Measurements from ENCODE around the gene MECP2.

MECP2 gene

GRCh38 chrX:154059231-154059630, 38.3 kb downstream of the MECP2 start:
- no peak for DNase-seq

GRCh38 chrX:154058214-154058997, 39.1 kb downstream of the MECP2 start:
- no peak for DNase-seq

- DNase-seq: no peak
Measured at GRCh38 chrX:154057791-154058190, 39.7 kb downstream of the MECP2 start.

GRCh38 chrX:154056770-154057241, 40.7 kb downstream of the MECP2 start:
- DNase-seq: peak; percentile 19 to 22

- peak; percentile 65 to 72 for DNase-seq
Measured at GRCh38 chrX:154051201-154051810, 46.2 kb downstream of the MECP2 start.

GRCh38 chrX:154050113-154050495, 47.4 kb downstream of the MECP2 start:
- no peak for DNase-seq

- no peak for DNase-seq
Measured at GRCh38 chrX:154049209-154050112, 48.1 kb downstream of the MECP2 start.

GRCh38 chrX:154048398-154048797, 49.1 kb downstream of the MECP2 start:
- no peak for DNase-seq

- DNase-seq: no peak
Measured at GRCh38 chrX:154046940-154047610, 50.4 kb downstream of the MECP2 start.

GRCh38 chrX:154046031-154046781, 51.3 kb downstream of the MECP2 start:
- no peak for DNase-seq

GRCh38 chrX:154044091-154044490, 53.4 kb downstream of the MECP2 start:
- no peak for DNase-seq

- peak in 1 of 2 donors; percentile 18 for DNase-seq
Measured at GRCh38 chrX:154043003-154043763, 54.3 kb downstream of the MECP2 start.

- DNase-seq: no peak
Measured at GRCh38 chrX:154040863-154041262, 56.7 kb downstream of the MECP2 start.

GRCh38 chrX:154040307-154040756, 57.2 kb downstream of the MECP2 start:
- DNase-seq: peak in 1 of 2 donors; percentile 27

- DNase-seq: no peak
Measured at GRCh38 chrX:154039577-154039976, 57.9 kb downstream of the MECP2 start.

- DNase-seq: no peak
Measured at GRCh38 chrX:154038656-154039055, 58.9 kb downstream of the MECP2 start.

GRCh38 chrX:154037754-154038153, 59.8 kb downstream of the MECP2 start:
- DNase-seq: no peak

GRCh38 chrX:154036513-154036912, 61.0 kb downstream of the MECP2 start:
- DNase-seq: peak in 1 of 2 donors; percentile 43

- no peak for DNase-seq
Measured at GRCh38 chrX:154033848-154034247, 63.7 kb downstream of the MECP2 start.

- DNase-seq: no peak
Measured at GRCh38 chrX:154032653-154033052, 64.9 kb downstream of the MECP2 start.

GRCh38 chrX:154032160-154032559, 65.4 kb downstream of the MECP2 start:
- no peak for DNase-seq

Data from CD4-positive, alpha-beta T cell treated with Interleukin-4 for 1 hour (primary cell).